SK-N-SH (cell line): ENCODE data around the gene DAB2IP. TPM values are rescaled to one million over a fixed set of nuclear protein-coding genes. Genes with fewer than 3 reads are reported as not detected.

ENCODE experiments used
- CTCF ChIA-PET: fragments of 300-600, 350-600 bp; formaldehyde crosslinking; extraction: SDS; loops from one replicate; lab custom pipeline; 2021; lab: Yijun Ruan, JAX
- POLR2A ChIA-PET: fragments of 350-600 bp; sonication (Branson Sonifier 250); formaldehyde crosslinking; extraction: SDS; loops from one replicate; lab custom pipeline; 2020; ENCODE audit warnings: antibody characterized with exemption, inconsistent platforms; lab: Yijun Ruan, JAX
- DNase-seq: peaks from one replicate; pipeline ENCODE4 v3.0.0; 2012
- H2AFZ ChIP-seq: fragments of 200-600 bp; sonication (generic); 2 replicates; pipeline ENCODE4 v1.8.1; 2016; ENCODE audit warnings: antibody characterized with exemption, mild to moderate bottlenecking, low read depth
- H3F3A ChIP-seq: fragments of 200-600 bp; sonication (generic); replicated peaks from 2 replicates; pipeline ENCODE3; 2016; ENCODE audit warnings: antibody characterized with exemption, mild to moderate bottlenecking; ENCODE audit not compliant: insufficient read depth
- H3K27ac ChIP-seq, 2 experiments: fragments of 200-500 bp in 1 of 2; fragments of 200-600 bp in 1 of 2; sonication (Bioruptor generic) in 1 of 2; sonication (generic), shearing (Covaris generic) in 1 of 2; 2 replicates each; pipeline versions ENCODE4 v1.5.1 to v1.6.1; 2014 to 2016; ENCODE audit warnings: low read depth in 2 of 2, inconsistent platforms in 1 of 2, low read length in 1 of 2, mild to moderate bottlenecking in 1 of 2, mixed read lengths in 1 of 2
- H3K27me3 ChIP-seq: fragments of 200-600 bp; sonication (generic), shearing (Covaris generic); 2 replicates; pipeline ENCODE4 v1.6.1; 2016; ENCODE audit warnings: mixed run types; ENCODE audit not compliant: insufficient read depth
- H3K36me3 ChIP-seq, 2 experiments: fragments of 200-500 bp in 1 of 2; fragments of 200-600 bp in 1 of 2; sonication (Bioruptor generic) in 1 of 2; sonication (generic) in 1 of 2; replicated peaks in 1 of 2; 2 replicates each; pipeline versions ENCODE3 to v1.5.1; 2014 to 2016; ENCODE audit warnings: low read length in 1 of 2, mild to moderate bottlenecking in 1 of 2; ENCODE audit not compliant: insufficient read depth in 2 of 2, control insufficient read depth in 1 of 2
- H3K4me1 ChIP-seq, 2 experiments: fragments of 200-500 bp in 1 of 2; fragments of 200-600 bp in 1 of 2; sonication (Bioruptor generic) in 1 of 2; sonication (generic), shearing (Covaris generic) in 1 of 2; 2 replicates each; pipeline versions ENCODE4 v1.5.1 to v1.6.1; 2014 to 2016; ENCODE audit warnings: low read depth in 1 of 2, low read length in 1 of 2, mixed run types in 1 of 2; ENCODE audit not compliant: insufficient read depth in 2 of 2, control insufficient read depth in 1 of 2
- H3K4me2 ChIP-seq: fragments of 200-600 bp; sonication (generic), shearing (Covaris generic); 2 replicates; pipeline ENCODE4 v1.6.1; 2017; ENCODE audit warnings: mixed run types
- H3K4me3 ChIP-seq, 2 experiments: fragments of 200-500 bp in 1 of 2; fragments of 200-600 bp in 1 of 2; sonication (Bioruptor generic) in 1 of 2; sonication (generic), shearing (Covaris generic) in 1 of 2; 2 replicates each; pipeline versions ENCODE4 v1.5.1 to v1.8.1; 2014 to 2016; ENCODE audit warnings: low read depth in 2 of 2, inconsistent platforms in 1 of 2, low read length in 1 of 2, mild to moderate bottlenecking in 1 of 2, mixed read lengths in 1 of 2, moderate library complexity in 1 of 2
- H3K79me2 ChIP-seq: fragments of 200-600 bp; sonication (generic); 2 replicates; pipeline ENCODE4 v1.8.1; 2017; ENCODE audit warnings: mild to moderate bottlenecking; ENCODE audit not compliant: insufficient read depth
- H3K9ac ChIP-seq: fragments of 200-600 bp; sonication (generic); 2 replicates; pipeline ENCODE4 v1.6.1; 2017; ENCODE audit warnings: mixed run types
- H3K9me2 ChIP-seq: fragments of 200-600 bp; sonication (generic); 2 replicates; pipeline ENCODE4 v1.6.1; 2017; ENCODE audit warnings: mixed run types
- H3K9me3 ChIP-seq: fragments of 200-600 bp; sonication (generic); 2 replicates; pipeline ENCODE4 v1.6.1; 2017; ENCODE audit warnings: mixed run types, mild to moderate bottlenecking, moderate library complexity
- H4K20me1 ChIP-seq: fragments of 200-600 bp; sonication (generic); 2 replicates; pipeline ENCODE4 v1.6.1; 2017; ENCODE audit warnings: mild to moderate bottlenecking, mixed run types; ENCODE audit not compliant: insufficient read depth
- CHD2 ChIP-seq: fragments of 150-350 bp; IDR thresholded peaks from 2 replicates; pipeline ENCODE4 v1.6.1; 2018; ENCODE audit warnings: low read length; ENCODE audit not compliant: partially characterized antibody
- EP300 ChIP-seq, 2 experiments: IDR thresholded peaks; 2 replicates each; pipeline versions ENCODE4 v1.4.0 to v1.6.1; 2012; ENCODE audit warnings: borderline replicate concordance in 1 of 2, low read depth in 1 of 2, low read length in 1 of 2
- EZH2phosphoT487 ChIP-seq: fragments of 200-600 bp; sonication (generic); IDR thresholded peaks from 2 replicates; pipeline ENCODE4 v1.6.1; 2017; ENCODE audit warnings: low read depth, mixed run types, mild to moderate bottlenecking, antibody characterized with exemption, moderate library complexity, borderline replicate concordance
- FOXJ3 ChIP-seq: sonication (generic); formaldehyde crosslinking; IDR thresholded peaks from 2 replicates; pipeline ENCODE4 v1.5.1; 2020; ENCODE audit warnings: mild to moderate bottlenecking, missing genetic modification reagents
- FOXM1 ChIP-seq: IDR thresholded peaks from 2 replicates; pipeline ENCODE4 v1.4.0; 2012; ENCODE audit warnings: low read depth, mild to moderate bottlenecking
- GABPA ChIP-seq: IDR thresholded peaks from 2 replicates; pipeline ENCODE4 v1.4.0; 2012; ENCODE audit warnings: low read depth, mild to moderate bottlenecking
- JUND ChIP-seq: IDR thresholded peaks from 2 replicates; pipeline ENCODE4 v1.4.0; 2012
- MEF2A ChIP-seq: IDR thresholded peaks from 2 replicates; pipeline ENCODE4 v1.4.0; 2012; ENCODE audit warnings: low read depth, borderline replicate concordance
- MXI1 ChIP-seq: IDR thresholded peaks from 2 replicates; pipeline ENCODE4 v1.6.1; 2012; ENCODE audit warnings: mild to moderate bottlenecking, low read depth, low read length, improper control_type of control experiment
- NRF1 ChIP-seq: IDR thresholded peaks from 2 replicates; pipeline ENCODE4 v1.6.1; 2012; ENCODE audit warnings: low read depth, mild to moderate bottlenecking, low read length
- PBX3 ChIP-seq: IDR thresholded peaks from 2 replicates; pipeline ENCODE4; 2012
- POLR2AphosphoS5 ChIP-seq: IDR thresholded peaks from 2 replicates; pipeline ENCODE4 v1.6.1; 2012; ENCODE audit warnings: low read depth, low read length
- RAD21 ChIP-seq: IDR thresholded peaks from 2 replicates; pipeline ENCODE4 v1.6.1; 2012; ENCODE audit warnings: mild to moderate bottlenecking, low read length
- RCOR1 ChIP-seq: fragments of 150-350 bp; IDR thresholded peaks from 2 replicates; pipeline ENCODE4 v1.6.1; 2017; ENCODE audit warnings: antibody characterized with exemption, low read length
- RFX5 ChIP-seq: IDR thresholded peaks from 2 replicates; pipeline ENCODE4 v1.6.1; 2012; ENCODE audit warnings: mild to moderate bottlenecking, improper control_type of control experiment, low read length
- RXRA ChIP-seq: IDR thresholded peaks from 2 replicates; pipeline ENCODE4 v1.4.0; 2012; ENCODE audit warnings: low read depth, mild to moderate bottlenecking, borderline replicate concordance
- SIN3A ChIP-seq: IDR thresholded peaks from 2 replicates; pipeline ENCODE4 v1.6.1; 2012; ENCODE audit warnings: low read depth, mild to moderate bottlenecking, low read length, moderate library complexity, borderline replicate concordance
- SMC3 ChIP-seq: IDR thresholded peaks from 2 replicates; pipeline ENCODE4 v1.6.1; 2012; ENCODE audit warnings: low read depth, low read length, improper control_type of control experiment
- TCF12 ChIP-seq: IDR thresholded peaks from 2 replicates; pipeline ENCODE4 v1.4.0; 2012
- TEAD4 ChIP-seq: IDR thresholded peaks from 2 replicates; pipeline ENCODE4 v1.4.0; 2012; ENCODE audit warnings: mild to moderate bottlenecking, borderline replicate concordance; ENCODE audit not compliant: insufficient read depth
- USF2 ChIP-seq: fragments of 150-350 bp; IDR thresholded peaks from 2 replicates; pipeline ENCODE4 v1.6.1; 2017; ENCODE audit warnings: antibody characterized with exemption, low read length, low read depth, borderline replicate concordance
- WGBS: methylation state at CpG from one replicate; pipeline ENCODE4 v1.1.6; 2017; ENCODE audit warnings: low lambda C conversion rate; 5-methylcytosine and 5-hydroxymethylcytosine counted together
- polyA plus RNA-seq, 3 experiments: library from polyadenylated mRNA; depleted of rRNA; stranded (reverse); fragments of >200 nt; gene quantifications; 2 replicates each; pipeline ENCODE4 v1.2.3, GENCODE V29; 2012
- TF ChIP-seq, protein P1 (sequence below): IDR thresholded peaks from 2 replicates; pipeline ENCODE4 v1.4.0; 2012; ENCODE audit warnings: low read depth
- TF ChIP-seq, protein P2 (sequence below): fragments of 150-350 bp; IDR thresholded peaks from 2 replicates; pipeline ENCODE4 v1.6.1; 2016; ENCODE audit warnings: mild to moderate bottlenecking, low read depth, low read length
- TF ChIP-seq, protein P3 (sequence below): IDR thresholded peaks from 2 replicates; pipeline ENCODE4 v1.4.0; 2012; ENCODE audit warnings: low read depth, borderline replicate concordance

The DAB2IP gene
- polyA plus RNA-seq, 1 of the 3 experiments (the other 2 are of a cell fraction): 21.4 TPM

DNA sequence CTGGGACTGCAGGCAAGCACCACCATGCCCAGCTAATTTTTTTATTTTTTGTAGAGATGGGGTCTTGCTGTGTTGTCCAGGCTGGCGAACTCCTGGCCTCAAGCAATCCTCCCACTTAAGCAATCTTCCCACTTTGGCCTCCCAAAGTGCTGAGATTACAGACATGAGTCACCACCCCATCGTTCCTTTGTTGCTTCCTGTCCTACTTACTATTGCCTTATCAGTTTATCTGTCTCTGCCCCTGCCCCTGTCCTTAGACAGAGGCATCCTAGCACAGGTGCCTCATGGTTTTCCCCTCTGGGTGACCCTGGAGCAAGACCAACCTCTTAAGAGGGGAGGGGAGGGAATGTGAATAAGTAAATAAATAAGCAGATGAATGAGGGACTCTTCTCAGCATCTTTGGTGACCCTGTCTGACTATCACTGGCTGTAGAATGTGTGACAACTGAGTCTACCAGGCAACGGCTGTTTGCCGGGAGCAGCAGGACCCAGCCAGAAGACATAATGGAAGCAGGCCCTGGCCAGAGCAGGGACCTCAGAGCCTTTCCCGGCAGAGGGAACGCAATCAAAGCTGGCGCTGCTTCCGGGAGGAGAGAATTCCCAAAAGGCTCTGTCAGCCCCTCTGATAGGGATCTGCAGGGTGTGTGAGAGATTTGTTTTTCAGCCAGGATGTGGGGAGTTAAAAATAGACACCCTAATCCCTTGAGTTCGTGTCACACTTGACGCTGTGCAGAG lies 43.8 kb upstream of the DAB2IP start:
- Histone ChIP-seq H3K27me3 (no peaks in the 10 kb centered on the region), H3K4me2 (peak overlapping the region; percentile 18), H4K20me1 (peaks cover 18% of the 10 kb centered on the region), H3K36me3 (no peaks in the 10 kb centered on the region), H3K4me1 (peaks cover 16 to 50% of the 10 kb centered on the region in 2 experiments; a peak in 1 of 4 replicates), H3K27ac (peak overlapping the region; percentile 63 to 94), H3K79me2 (no peaks in the 10 kb centered on the region), H3F3A (peaks cover 20% of the 10 kb centered on the region), H3K9me2 (no peaks in the 10 kb centered on the region), H3K9ac (no peak overlapping the region), H3K4me3 (no peak overlapping the region), H3K9me3 (no peaks in the 10 kb centered on the region), H2AFZ (no peak overlapping the region)
- ChIA-PET POLR2A (interaction anchor here (1.6 kb wide), 1 partner anchor 29 kb away, joined by 4 read pairs; no protein-coding TSS in a partner anchor), CTCF (interaction anchor here (0.8 to 3.1 kb wide), 4 partner anchors 13 to 57 kb away, joined by 3 to 12 read pairs (median 4); no protein-coding TSS in a partner anchor)
- DNase-seq: peak; percentile 75
- WGBS: 16% methylated on average over 9 of the region's 10 CpGs
- TF ChIP-seq SIN3A (no peak), RXRA (peak; percentile 4; the same call in 1 of the 2 replicates), EP300 (IDR thresholded peaks at IDR 0.05; ENCODE audit: borderline replicate concordance in 1 of 2, low read depth in 1 of 2, low read length in 1 of 2) (peak; percentile 46 to 84; a peak in 3 of 4 replicates), MEF2A (peak; percentile 85; the same call in 1 of the 2 replicates), EZH2phosphoT487 (no peak), SMC3 (no peak; the same call in 1 of the 2 replicates), PBX3 (peak; percentile 68), USF2 (no peak), GABPA (no peak), TCF12 (no peak; the same call in 1 of the 2 replicates), MXI1 (peak; percentile 47; the same call in 1 of the 2 replicates), RAD21 (no peak; the same call in 1 of the 2 replicates), JUND (peak; percentile 25; the same call in 1 of the 2 replicates), CHD2 (peak; percentile 63), POLR2AphosphoS5 (peak; percentile 56; the same call in 1 of the 2 replicates), RCOR1 (0 out of 2 replicates have a peak, but pooled peaks have one; percentile 67), FOXM1 (no peak), TEAD4 (no peak), NRF1 (no peak), FOXJ3 (CRISPR knock-in tag) (no peak), RFX5 (0 out of 2 replicates have a peak, but pooled peaks have one; percentile 43)
- TF ChIP-seq, protein P1, sequence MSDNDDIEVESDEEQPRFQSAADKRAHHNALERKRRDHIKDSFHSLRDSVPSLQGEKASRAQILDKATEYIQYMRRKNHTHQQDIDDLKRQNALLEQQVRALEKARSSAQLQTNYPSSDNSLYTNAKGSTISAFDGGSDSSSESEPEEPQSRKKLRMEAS: no peak
- TF ChIP-seq, protein P2, sequence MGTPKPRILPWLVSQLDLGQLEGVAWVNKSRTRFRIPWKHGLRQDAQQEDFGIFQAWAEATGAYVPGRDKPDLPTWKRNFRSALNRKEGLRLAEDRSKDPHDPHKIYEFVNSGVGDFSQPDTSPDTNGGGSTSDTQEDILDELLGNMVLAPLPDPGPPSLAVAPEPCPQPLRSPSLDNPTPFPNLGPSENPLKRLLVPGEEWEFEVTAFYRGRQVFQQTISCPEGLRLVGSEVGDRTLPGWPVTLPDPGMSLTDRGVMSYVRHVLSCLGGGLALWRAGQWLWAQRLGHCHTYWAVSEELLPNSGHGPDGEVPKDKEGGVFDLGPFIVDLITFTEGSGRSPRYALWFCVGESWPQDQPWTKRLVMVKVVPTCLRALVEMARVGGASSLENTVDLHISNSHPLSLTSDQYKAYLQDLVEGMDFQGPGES: no peak
- TF ChIP-seq, protein P3, sequence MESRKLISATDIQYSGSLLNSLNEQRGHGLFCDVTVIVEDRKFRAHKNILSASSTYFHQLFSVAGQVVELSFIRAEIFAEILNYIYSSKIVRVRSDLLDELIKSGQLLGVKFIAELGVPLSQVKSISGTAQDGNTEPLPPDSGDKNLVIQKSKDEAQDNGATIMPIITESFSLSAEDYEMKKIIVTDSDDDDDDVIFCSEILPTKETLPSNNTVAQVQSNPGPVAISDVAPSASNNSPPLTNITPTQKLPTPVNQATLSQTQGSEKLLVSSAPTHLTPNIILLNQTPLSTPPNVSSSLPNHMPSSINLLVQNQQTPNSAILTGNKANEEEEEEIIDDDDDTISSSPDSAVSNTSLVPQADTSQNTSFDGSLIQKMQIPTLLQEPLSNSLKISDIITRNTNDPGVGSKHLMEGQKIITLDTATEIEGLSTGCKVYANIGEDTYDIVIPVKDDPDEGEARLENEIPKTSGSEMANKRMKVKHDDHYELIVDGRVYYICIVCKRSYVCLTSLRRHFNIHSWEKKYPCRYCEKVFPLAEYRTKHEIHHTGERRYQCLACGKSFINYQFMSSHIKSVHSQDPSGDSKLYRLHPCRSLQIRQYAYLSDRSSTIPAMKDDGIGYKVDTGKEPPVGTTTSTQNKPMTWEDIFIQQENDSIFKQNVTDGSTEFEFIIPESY: no peak
